GM18526 (cell line): ENCODE measurements around the gene FIGN.

Experiments
- POLR2A ChIP-seq: IDR thresholded peaks from 3 replicates; pipeline ENCODE4 v1.6.1; 2011; ENCODE audit not compliant: insufficient read length; ENCODE audit errors: extremely low read depth

FIGN gene, protein sequence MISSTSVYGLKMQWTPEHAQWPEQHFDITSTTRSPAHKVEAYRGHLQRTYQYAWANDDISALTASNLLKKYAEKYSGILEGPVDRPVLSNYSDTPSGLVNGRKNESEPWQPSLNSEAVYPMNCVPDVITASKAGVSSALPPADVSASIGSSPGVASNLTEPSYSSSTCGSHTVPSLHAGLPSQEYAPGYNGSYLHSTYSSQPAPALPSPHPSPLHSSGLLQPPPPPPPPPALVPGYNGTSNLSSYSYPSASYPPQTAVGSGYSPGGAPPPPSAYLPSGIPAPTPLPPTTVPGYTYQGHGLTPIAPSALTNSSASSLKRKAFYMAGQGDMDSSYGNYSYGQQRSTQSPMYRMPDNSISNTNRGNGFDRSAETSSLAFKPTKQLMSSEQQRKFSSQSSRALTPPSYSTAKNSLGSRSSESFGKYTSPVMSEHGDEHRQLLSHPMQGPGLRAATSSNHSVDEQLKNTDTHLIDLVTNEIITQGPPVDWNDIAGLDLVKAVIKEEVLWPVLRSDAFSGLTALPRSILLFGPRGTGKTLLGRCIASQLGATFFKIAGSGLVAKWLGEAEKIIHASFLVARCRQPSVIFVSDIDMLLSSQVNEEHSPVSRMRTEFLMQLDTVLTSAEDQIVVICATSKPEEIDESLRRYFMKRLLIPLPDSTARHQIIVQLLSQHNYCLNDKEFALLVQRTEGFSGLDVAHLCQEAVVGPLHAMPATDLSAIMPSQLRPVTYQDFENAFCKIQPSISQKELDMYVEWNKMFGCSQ

DNA sequence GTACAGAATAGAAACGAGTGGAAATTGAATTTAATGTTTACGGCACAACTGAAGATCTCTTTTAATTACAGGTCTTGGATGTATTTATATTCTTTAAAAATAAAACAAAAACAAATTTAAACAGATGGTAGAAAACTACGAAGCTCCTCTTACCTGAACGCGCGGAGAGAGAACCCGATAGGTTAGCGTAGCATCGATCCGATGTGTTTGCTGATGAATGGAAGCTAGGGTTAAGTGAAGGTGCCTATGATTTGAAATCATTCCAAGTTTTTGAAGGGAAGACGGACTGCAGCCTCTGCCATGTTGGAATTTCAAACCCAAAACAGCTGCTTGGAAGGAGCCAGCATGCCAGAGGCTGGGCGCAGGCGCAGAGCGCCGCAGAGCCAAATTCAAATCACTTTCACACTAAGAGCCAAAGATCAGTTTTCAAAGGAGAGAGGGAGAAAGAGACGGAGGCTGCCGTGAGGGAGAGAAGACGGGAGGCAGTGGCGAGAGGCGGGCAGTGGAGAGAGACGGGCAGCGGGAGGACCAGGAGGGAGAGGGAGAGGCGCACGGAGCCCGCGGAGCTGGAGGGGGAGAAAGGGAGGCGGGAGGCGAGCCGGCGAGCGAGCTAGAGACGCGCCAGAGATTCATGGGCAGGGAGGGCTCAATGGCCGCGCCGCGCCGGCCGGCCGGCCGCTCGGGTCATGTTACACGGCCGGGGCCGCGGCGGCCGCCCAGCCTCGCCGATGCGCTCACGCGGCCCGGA, at the start of gene FIGN:
FIGN (minus strand) TSS at position 324 of the 748 bp plus-strand sequence. CDS start 1,081 bp downstream, outside the sequence.
- no peak for TF ChIP-seq POLR2A

DNA sequence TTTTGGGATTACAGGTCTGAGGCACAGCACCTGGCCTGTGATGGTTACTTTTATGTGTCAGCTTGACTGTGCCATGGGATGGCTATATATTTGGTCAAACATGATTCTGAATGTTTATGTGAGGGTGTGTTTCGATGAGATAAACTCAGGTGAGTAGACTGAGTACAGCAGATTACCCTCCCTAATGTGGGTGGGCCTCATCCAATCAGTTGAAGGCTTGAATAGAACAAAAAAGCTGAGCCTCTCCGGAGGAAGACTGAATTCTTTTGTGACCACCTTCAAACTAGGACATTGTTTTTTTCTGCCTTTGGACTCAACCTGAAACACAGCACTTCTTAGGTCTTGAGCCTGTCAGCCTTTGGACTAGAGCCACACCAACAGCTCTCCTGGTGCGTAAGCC, 49.4 kb upstream of the FIGN start:
- no peak for TF ChIP-seq POLR2A

- no peak for TF ChIP-seq POLR2A
Observed at GRCh38 chr2:163779970-163780597, 44.3 kb upstream of the FIGN start.

DNA sequence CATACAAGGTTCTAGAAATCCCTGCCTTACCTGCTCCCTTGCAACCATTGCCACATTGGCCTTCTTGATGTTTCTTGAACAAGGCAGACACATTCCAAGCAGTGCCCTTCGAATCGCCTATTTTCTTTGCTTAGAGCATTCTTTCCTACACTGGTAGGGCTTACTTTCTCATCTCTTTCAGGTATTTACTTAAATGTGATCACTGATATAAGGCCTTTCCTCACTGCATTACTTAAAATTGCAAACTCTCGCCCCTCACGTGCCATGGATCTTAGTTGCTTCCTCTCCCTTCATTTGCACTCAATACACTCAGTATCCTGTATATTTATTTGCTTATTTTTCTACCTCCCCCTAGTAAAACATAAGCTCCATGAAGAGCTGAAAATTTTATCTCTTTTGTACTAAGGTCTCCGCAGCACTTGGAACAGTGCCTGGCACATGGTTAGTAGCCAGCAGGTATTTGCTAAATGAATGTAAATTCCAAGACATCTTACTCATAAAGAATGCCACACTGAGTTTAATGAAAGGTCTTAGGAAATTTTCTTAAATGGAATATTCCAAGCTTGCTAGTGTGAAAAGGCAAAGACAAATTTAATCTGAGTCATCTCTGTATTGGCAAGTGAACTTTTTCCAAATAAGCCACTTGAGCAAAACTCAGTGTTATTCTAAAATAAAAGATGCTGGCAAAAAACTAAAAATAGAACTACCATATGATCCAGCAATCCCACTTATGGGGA, 42.4 kb upstream of the FIGN start:
- TF ChIP-seq POLR2A: no peak

DNA sequence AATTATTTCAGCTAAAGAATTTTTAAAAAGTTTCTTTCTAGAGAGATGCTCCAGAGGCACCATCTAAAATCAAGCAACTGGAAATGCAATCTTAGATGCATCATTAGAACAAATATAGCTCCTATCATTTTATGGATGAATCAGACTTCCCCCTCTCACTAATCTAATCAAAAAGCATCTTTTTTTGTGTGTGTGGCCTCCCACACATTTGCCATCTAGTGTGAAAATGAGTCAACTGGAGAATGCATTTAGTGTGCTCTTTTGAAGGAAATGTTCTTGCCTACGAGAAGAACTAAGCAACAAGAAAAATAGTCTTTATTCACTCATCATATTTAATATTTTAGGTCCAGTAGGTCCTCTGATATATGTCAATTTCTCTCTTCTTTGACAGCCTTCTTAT, 39.5 kb upstream of the FIGN start:
- no peak for TF ChIP-seq POLR2A

DNA sequence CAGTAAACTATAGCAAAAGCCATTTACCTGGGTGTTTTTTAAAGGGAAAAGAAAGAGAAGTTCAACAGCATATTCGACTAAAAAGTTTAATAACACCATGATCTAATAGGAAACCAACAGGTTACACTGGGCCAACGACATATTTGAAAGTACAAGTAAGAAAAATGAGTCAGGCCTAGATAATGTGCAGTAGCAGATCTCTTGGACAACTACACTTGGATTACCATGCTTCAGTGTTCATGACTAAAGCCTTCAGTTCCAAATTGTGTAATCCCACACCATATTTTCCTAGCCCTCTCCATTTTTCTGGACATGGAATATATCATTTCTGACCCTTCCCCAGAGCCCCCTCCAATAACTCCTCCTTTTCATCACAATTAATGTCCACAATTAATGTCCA, 39.1 kb upstream of the FIGN start:
- TF ChIP-seq POLR2A: no peak

DNA sequence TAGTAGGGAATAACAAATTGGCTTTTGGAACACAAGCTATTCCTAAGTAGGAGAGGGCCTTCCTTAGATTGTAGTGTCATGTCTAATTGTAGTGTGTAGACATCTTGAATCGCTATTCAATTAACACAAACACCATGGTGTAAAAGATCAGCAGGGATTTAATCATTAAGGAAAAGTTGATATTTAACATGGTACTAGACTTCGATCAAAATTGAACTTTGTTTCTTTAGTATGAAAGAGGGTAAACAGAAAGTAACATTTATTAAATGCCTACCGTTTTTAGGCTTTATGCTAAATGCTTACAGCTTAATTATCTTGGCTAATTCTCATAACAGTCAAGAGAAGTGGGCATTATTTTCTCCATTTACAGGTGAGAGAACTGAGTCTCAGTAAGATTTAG, 37.5 kb upstream of the FIGN start:
- no peak for TF ChIP-seq POLR2A

DNA sequence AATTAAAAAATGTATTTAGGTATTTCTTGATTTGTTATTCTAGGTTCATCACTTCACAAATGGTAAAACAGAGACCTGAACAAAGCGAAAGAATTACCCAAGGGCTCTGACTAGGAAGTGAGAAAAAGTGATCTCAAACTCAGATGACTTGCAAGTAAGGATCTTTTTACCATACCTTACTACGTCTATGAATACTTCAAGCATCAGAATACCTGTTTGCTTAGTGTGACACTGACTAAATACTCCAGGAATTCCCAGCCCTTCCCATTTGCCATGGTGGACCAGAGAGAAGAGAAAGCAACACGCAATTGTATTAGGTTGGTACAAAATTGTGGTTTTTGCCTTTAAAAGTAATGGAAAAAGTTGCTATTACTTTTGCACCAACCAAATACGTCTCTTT, 35.8 kb upstream of the FIGN start:
- TF ChIP-seq POLR2A: no peak

GRCh38 chr2:163768881-163769695, 33.3 kb upstream of the FIGN start:
- no peak for TF ChIP-seq POLR2A

GRCh38 chr2:163767097-163767496, 31.3 kb upstream of the FIGN start:
- no peak for TF ChIP-seq POLR2A

- no peak for TF ChIP-seq POLR2A
Observed at GRCh38 chr2:163764566-163764965, 28.8 kb upstream of the FIGN start.

DNA sequence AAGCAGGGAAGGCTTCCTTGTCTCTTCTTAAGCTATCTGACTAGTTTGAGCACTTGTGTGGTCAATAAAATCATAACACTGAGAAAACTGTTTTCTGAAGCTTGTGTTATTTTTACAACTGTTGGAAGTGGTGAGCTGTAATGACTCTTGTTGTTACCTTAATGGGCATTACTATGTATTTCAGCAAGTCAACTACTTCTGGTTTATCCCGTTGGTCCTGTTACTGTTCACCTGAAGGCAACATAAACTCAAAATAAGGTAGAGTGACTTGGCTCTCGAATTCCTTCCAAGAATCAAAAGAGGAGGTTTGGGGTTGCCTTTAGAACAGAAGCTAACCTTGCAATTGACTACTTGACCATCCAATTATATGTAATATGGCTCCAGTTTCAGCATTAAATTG, 23.2 kb upstream of the FIGN start:
- no peak for TF ChIP-seq POLR2A

DNA sequence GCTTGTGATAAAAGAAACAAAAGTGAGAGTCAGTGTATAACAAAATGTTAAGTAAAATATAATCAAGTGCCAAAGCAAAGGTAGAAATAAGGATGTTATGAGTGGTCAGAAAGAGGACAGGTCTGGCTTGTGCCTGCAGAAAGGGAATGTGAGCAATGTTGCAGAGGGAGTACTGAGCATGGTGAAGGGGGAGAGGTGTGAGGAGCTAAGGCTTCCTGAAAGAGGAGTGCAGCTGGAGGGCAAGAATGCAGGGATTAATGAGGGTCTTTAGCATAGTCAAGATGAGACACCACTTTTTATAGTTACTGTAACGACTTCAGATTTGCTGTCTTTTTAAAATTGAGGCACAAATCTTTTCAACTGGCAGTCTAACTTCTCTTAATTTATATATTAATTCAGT, 22.0 kb upstream of the FIGN start:
- no peak for TF ChIP-seq POLR2A

- no peak for TF ChIP-seq POLR2A
Observed at GRCh38 chr2:163756588-163756987, 20.8 kb upstream of the FIGN start.
